ENCODE data around the gene DSG1.
"Not testable (repeated sequence)": the region's sequence is repeated elsewhere in the genome, so short reads cannot be mapped to it uniquely, and the experiment has no call there.

The DSG1 gene

DNA sequence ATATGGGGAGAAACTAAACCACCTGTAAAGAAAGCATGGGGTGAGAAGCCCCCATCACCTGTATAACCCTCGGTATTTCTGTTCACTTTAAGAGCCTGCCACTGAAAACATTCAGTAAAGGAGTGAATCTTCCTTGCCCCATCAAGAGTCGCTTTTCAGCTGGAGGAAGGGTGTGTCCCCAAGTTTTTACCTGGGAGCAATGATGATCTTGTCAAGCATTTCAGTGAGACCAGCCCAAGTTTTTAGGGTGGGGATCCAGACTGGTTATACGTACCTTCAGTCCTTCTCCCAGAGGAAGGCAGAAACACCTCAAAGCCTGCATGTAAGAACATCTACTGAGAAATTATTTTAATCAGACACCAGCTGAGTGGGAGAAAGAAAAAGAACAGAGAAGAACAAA lies at the start of gene DSG1:
DSG1 (plus strand) TSS at position 301 of the 400 bp plus-strand sequence. CDS start 141 bp downstream, outside the sequence.
- DNase-seq = no peak

- DNase-seq = no peak
Measured at GRCh38 chr18:31268985-31269406, 49.0 kb upstream of the DSG1 start.

GRCh38 chr18:31269566-31269965 lies 48.4 kb upstream of the DSG1 start:
- DNase-seq = no peak

- DNase-seq = no peak
Measured at GRCh38 chr18:31270578-31270977, 47.4 kb upstream of the DSG1 start.

DNA sequence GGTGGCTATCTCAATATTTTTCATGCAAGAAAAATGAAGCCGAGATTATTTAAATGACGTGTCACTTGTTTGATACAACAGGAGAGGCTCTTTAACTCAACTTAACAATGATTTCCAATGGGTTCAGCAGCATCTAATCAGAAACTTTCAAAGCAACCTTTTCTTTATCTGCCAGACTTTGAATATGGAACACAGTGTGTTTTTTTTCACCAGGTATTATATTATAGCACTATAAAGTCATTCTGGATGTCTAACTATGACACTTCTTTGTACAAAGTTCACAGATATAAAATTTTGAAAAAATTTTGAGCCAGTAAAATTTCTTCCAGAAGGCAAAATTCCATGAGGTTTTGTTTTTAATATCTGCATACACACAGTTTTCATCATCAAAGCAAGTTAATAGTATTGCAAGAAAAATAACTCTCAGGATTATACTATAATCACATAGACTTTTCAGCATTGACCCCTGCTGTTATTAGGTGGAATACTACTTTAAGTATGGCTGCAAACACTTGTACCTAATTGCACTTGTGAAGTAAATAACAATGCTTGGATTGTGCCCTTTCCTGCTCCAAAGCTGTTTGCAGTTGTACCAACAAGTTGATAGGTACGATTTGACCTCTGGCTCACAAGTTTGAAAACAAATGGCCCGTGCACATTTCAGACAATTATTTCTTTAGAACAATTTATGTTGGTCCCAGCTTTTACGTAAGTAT lies 44.0 kb upstream of the DSG1 start:
- no peak for DNase-seq

DNA sequence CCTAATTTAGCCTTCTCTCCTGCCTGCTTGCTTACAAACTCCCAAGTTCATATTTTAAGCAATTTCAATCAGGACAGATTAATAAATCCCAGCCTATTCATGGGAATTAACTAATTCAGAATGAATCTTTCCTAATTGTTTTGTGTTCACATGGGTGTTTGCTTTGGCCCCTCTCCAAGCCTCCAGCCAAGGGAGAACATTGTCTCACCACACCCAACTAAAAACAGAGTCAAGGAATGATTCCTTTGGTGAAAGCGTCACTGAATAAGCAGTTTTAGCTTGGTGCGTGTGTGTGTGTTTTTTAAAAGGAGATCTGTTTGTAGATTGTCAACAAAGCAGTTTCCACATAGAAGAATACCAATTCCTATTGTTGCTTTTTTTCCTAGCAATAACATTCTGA lies 43.0 kb upstream of the DSG1 start:
- no peak for DNase-seq

GRCh38 chr18:31275722-31276463 lies 42.1 kb upstream of the DSG1 start:
- DNase-seq = no peak

DNA sequence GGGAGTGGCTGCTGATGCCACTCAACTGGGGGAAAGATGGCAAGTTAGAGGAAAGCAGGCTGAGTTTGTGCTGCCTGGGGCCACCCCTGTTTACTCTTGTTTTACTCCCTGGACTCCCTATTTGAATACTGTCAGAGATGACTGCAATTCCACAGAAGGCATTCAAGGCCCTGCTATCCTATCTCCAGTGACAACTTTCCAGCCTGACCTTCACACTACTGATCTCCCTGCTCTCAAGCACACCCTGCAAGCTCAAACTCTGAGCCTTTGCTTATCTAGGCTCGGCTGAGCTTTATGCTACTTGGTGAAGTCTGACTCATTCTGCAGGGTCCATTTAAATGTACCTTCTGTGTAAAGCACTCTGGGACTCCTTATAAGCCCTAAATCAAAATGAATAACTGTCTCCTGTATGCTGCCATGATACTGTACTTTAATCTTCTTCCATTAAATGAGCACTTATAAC lies 39.3 kb upstream of the DSG1 start:
- DNase-seq = no peak

- DNase-seq = no peak
Measured at GRCh38 chr18:31280502-31280901, 37.5 kb upstream of the DSG1 start.

GRCh38 chr18:31281437-31281836 lies 36.5 kb upstream of the DSG1 start:
- no peak for DNase-seq

DNA sequence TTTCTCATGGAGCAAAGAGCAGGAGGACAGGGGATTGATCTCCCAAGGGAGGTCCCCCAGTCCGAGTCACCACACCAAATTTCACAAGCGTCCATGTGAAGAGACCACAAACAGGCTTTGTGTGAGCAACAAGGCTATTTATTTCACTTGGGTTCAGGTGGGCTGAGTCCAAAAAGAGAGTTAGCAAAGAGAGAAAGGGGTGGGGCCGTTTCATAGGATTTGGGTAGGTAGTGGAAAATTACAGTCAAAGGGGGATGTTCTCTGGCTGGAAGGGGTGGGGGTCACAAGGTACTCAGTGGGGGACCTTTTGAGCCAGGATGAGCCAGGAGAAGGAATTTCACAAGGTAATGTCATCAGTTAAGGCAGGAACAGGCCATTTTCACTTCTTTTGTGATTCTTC lies 28.5 kb upstream of the DSG1 start:
- DNase-seq = not testable (repeated sequence)

- no peak for DNase-seq
Measured at GRCh38 chr18:31291688-31292087, 26.3 kb upstream of the DSG1 start.

- no peak for DNase-seq
Measured at GRCh38 chr18:31294199-31294747, 23.7 kb upstream of the DSG1 start.

- no peak for DNase-seq
Measured at GRCh38 chr18:31297248-31297647, 20.7 kb upstream of the DSG1 start.

GRCh38 chr18:31301201-31301655 lies 16.7 kb upstream of the DSG1 start:
- no peak for DNase-seq

DNA sequence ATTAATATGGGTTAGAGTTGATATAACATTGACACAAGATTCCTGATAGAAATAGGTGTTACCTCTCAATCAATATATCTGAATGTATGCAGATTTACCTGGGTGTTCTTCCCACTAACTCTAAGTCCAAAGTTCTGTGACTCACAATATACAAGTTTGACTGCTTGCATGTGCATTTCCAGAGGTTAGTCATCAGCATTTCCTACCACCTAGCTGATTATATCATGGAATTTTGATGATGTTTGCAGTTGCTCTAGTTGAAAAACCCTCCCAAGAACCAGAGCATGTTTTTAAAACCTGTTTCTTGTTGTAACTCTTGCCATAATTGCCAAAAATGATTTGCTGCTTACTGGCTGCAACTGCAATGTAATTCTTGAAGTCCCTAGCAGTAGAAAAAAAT lies 15.0 kb upstream of the DSG1 start:
- no peak for DNase-seq

DNA sequence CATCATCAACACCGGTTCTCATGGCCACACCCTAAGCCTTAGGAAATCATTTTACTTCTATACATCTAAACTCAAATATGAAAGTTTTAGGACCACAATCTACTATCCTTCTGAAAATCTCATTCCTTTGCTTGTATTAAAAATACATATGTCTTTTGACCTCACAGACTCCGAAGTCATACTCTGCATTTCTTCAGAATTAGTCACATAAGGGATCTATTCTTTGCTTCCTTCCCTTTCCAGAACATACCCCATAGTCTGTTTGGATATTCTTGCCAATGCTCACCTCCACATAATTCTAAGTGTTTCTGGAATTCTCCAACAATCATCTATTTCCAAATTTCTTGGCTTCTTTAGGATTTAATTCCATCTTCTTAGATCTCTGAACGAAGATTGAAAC lies 14.2 kb upstream of the DSG1 start:
- no peak for DNase-seq

- DNase-seq = no peak
Measured at GRCh38 chr18:31309115-31309514, 8.8 kb upstream of the DSG1 start.

DNA sequence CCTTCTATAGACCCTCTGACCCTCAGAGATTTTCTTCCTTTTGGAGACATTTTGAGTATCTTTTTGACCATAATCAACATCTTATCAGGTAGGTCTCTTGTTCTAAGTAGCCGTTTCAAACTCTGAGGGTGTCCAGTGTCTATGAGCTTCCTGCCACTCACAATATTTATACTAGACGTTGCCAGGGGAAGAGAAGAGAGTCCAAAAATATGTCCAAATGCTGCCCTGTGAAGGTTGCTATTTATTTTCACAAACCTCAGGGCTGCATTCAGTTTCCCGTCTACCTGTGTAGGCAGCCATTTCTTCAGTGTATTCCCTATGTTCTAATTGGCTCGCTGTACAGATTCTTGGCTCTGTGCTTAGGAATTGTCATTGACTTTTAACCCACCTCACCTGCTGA lies 986 bp upstream of the DSG1 start:
- DNase-seq = no peak

- DNase-seq = no peak
Measured at GRCh38 chr18:31321719-31322118, 3.8 kb downstream of the DSG1 start.

DNA sequence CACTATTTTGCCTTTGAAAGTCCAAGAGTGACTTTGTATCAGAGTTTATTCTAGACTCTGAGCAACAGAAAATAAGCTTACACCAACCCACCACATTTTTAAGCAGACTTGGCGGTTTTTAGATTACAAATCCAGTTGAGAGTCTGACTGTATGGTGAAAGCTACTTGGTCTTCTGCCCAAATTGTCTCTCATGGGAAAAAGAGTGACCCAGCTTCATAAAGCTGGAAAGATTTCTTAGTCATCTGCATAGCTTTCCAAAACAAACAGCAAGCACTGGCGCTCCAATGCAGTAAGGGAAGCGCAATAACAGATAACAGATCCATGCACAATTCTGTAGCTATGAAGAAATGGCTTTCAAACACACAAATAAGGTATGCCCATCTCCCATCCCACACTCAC lies 7.1 kb downstream of the DSG1 start:
- DNase-seq = no peak

- DNase-seq = no peak
Measured at GRCh38 chr18:31329787-31330438, 12.0 kb downstream of the DSG1 start.

DNA sequence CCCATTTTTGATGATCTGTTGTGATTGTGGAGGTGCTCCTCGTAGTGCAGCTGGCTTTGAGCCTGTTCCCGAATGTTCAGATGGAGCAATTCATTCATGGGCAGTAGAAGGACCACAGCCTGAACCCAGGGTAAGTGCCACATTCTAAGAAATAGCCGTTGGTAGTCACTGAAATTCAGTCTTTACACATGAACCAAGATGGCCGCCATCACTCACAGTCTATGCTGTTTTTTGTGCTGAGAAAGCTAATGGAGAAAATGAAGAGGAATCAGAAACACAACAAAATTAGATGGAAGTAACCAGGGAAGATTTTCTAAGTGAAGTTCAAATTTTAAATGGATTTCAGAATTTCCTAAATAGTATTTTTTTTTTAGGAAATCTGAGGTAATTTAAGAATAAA lies 25.5 kb downstream of the DSG1 start:
- no peak for DNase-seq

DNA sequence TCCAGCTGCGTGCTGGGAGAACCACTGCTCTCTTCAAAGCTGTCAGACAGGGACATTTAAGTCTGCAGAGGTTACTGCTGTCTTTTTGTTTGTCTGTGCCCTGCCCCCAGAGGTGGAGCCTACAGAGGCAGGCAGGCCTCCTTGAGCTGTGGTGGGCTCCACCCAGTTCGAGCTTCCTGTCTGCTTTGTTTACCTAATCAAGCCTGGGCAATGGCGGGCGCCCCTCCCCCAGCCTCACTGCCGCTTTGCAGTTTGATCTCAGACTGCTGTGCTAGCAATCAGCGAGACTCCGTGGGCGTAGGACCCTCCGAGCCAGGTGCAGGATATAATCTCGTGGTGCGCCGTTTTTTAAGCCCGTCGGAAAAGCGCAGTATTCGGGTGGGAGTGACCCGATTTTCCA lies 35.4 kb downstream of the DSG1 start:
- not testable (repeated sequence) for DNase-seq
